Pancreas (tissue), 10 donors: ENCODE data around the gene STMND1. TPM values are rescaled to one million over a fixed set of nuclear protein-coding genes. Genes with fewer than 3 reads are reported as not detected.

Experiments used
- ATAC-seq, 4 donors: fragments of 200-7000 bp; cut with Tn5 transposase; one replicate each; pipeline versions ENCODE4 v1.8.0 to v1.9.1; 2020; ENCODE audit warnings: mild to moderate bottlenecking in 4 of 4, moderate library complexity in 4 of 4
- DNase-seq, 6 donors: peaks; one replicate each; pipeline ENCODE4 v3.0.0-alpha.2; 2020
- FAIRE-seq: peaks from 2 replicates; lab custom pipeline; 2012; peaks lifted over from hg19 to GRCh38; lab: Jason Lieb, UNC
- H3K27ac ChIP-seq, 4 donors: fragments of 200-600 bp; sonication (generic); 1 replicate in 3 of 4; 2 replicates in 1 of 4; pipeline versions ENCODE4 v1.5.0 to v1.8.0; 2020
- H3K27me3 ChIP-seq, 4 donors: fragments of 200-600 bp; one replicate each; pipeline ENCODE4 v1.8.0; 2021
- H3K36me3 ChIP-seq, 3 donors: fragments of 200-600 bp; sonication (generic) in 1 of 3; one replicate each; pipeline versions ENCODE4 v1.5.0 to v1.8.0; 2020 to 2021
- H3K4me1 ChIP-seq, 3 donors: fragments of 200-600 bp; one replicate each; pipeline ENCODE4 v1.8.0; 2021
- H3K4me3 ChIP-seq, 4 donors: fragments of 200-600 bp; sonication (generic) in 2 of 4; one replicate each; pipeline versions ENCODE4 v1.5.0 to v1.8.0; 2020 to 2021
- H3K9me3 ChIP-seq, 4 donors: fragments of 200-600 bp; one replicate each; pipeline ENCODE4 v1.8.0; 2021
- CTCF ChIP-seq, 4 donors: fragments of 200-600 bp; sonication (generic) in 3 of 4; IDR thresholded peaks; one replicate each; pipeline versions ENCODE4 v1.5.0 to v1.8.0; 2021; ENCODE audit warnings: antibody characterized with exemption in 4 of 4
- WGBS, 2 donors: extraction: QIAGEN DNeasy Blood & Tissue Kit; methylation state at CpG; one replicate each; pipeline ENCODE4 v1.1.7; 2013; 5-methylcytosine and 5-hydroxymethylcytosine counted together
- intact Hi-C, 3 donors: fragments of 100-400 bp; cut with DNase I; formaldehyde crosslinking; loops; one replicate each; pipeline versions ENCODE4 v1.11.1 to v1.14.2; 2022
- polyA plus RNA-seq, 2 donors: library from polyadenylated mRNA; stranded (reverse); fragments of 200-250 nt; gene quantifications; one replicate each; pipeline ENCODE4 v1.2.3, GENCODE V29; 2013
- total RNA-seq, 6 donors: library from RNA; stranded (reverse); fragmentation: NEBNext Ultra II Directional in 4 of 6; extraction: Animal tissue kit (Norgen Biotek cat#: 25700) in 4 of 6; gene quantifications; one replicate each; pipeline versions ENCODE4 v1.2.1 to v1.2.4, GENCODE V29; 2021 to 2023
- donor health status: healthy with polysubstance abuse.
- donor health status: DM: no; HTN: no; CAD: no; lungs with moderate emphysema.
- donor health status: DM: no; HTN: no; CAD: no.
- donor health status: control.
- donor health status: control.
- donor health status: Bipolar disorder and iron deficiency.
- donor health status: DM: yes; HTN: yes; CAD: no.
- donor health status: DM: no; HTN: no; CAD: no.
- donor health status: DM: no; HTN: no; CAD: no.
- donor health status: DM: yes; HTN: yes; CAD: no.

STMND1 gene
- total and polyA plus RNA-seq, 8 donors, result 0.21 to 3.8 (median 1.4) TPM

GRCh38 chr6:17156966-17157365, 55.1 kb downstream of the STMND1 start:
- FAIRE-seq, result no peak
- H3K27ac ChIP-seq, result no peak overlapping the region
- H3K4me1 ChIP-seq, result no peaks in the 10 kb centered on the region
- DNase-seq, result no peak
- intact Hi-C loops, result loop anchor here (5.0 to 10.0 kb wide), 3 partner anchors 425 to 648 kb away; no protein-coding TSS in a partner anchor
- H3K9me3 ChIP-seq, result no peaks in the 10 kb centered on the region
- no peaks in the 10 kb centered on the region for H3K27me3 ChIP-seq
- ATAC-seq, result no peak
- no peaks in the 10 kb centered on the region for H3K36me3 ChIP-seq
- 63 to 78% methylated on average over 8 of the region's 8 CpGs for WGBS, 2 donors
- no peak for TF ChIP-seq CTCF (IDR thresholded peaks at IDR 0.05)
- no peak overlapping the region for H3K4me3 ChIP-seq

GRCh38 chr6:17157617-17158016, 55.8 kb downstream of the STMND1 start:
- Histone ChIP-seq H3K27ac (no peak overlapping the region), H3K9me3 (no peaks in the 10 kb centered on the region), H3K36me3 (no peaks in the 10 kb centered on the region), H3K4me3 (no peak overlapping the region), H3K27me3 (no peaks in the 10 kb centered on the region), H3K4me1 (no peaks in the 10 kb centered on the region)
- ATAC-seq (no peak), DNase-seq (no peak), FAIRE-seq (no peak)
- WGBS, 2 donors, result 67 to 79% methylated on average over 2 of the region's 2 CpGs
- TF ChIP-seq CTCF (IDR thresholded peaks at IDR 0.05), result no peak
- intact Hi-C loops, result loop anchor here (5.0 to 10.0 kb wide), 3 partner anchors 425 to 647 kb away; no protein-coding TSS in a partner anchor

DNA sequence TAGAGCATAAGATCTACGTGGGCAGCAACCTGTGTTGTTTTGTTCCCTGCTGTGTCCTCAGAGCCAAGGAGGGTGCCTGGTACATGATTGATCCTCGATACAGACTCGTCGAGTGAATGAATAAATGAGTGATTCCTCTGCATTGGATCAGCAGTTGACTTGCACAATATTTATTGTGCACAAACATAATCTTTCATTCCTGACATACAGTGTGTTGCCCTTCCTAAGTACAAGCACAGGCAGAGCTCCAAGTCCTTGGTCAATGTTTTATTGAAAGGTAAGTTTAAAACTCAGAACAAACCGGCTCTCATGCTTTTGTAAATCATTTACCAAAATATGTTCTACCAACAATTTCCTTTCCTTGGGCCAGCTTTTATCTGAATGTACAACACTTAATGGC, 57.4 kb downstream of the STMND1 start:
- DNase-seq (peak in 3 of 6 donors; percentile 43 to 73 (median 50)), ATAC-seq (peak; percentile 83 to 95 (median 90)), FAIRE-seq (no peak)
- H3K36me3 ChIP-seq, result no peaks in the 10 kb centered on the region
- H3K9me3 ChIP-seq, result no peaks in the 10 kb centered on the region
- intact Hi-C loops, result loop anchor here (5.0 to 10.0 kb wide), 3 partner anchors 423 to 646 kb away; no protein-coding TSS in a partner anchor
- H3K4me3 ChIP-seq, result no peak overlapping the region
- no peaks in the 10 kb centered on the region for H3K27me3 ChIP-seq
- no peaks in the 10 kb centered on the region for H3K4me1 ChIP-seq
- TF ChIP-seq CTCF (IDR thresholded peaks at IDR 0.05), result no peak
- WGBS, 2 donors, result 9 to 18% methylated on average over 5 of the region's 5 CpGs
- peak overlapping the region in 1 of 4 donors; percentile 70 for H3K27ac ChIP-seq

- Histone ChIP-seq H3K36me3 (no peaks in the 10 kb centered on the region), H3K27ac (no peak overlapping the region), H3K4me1 (no peaks in the 10 kb centered on the region), H3K27me3 (no peaks in the 10 kb centered on the region), H3K4me3 (no peak overlapping the region), H3K9me3 (no peaks in the 10 kb centered on the region)
- FAIRE-seq, result no peak
- 71 to 90% methylated on average over 2 of the region's 2 CpGs for WGBS, 2 donors
- TF ChIP-seq CTCF (IDR thresholded peaks at IDR 0.05), result no peak
- no peak for ATAC-seq
- no peak for DNase-seq
- intact Hi-C loops, result no loop called here
Observed at GRCh38 chr6:17161076-17161475, 59.2 kb downstream of the STMND1 start.

DNA sequence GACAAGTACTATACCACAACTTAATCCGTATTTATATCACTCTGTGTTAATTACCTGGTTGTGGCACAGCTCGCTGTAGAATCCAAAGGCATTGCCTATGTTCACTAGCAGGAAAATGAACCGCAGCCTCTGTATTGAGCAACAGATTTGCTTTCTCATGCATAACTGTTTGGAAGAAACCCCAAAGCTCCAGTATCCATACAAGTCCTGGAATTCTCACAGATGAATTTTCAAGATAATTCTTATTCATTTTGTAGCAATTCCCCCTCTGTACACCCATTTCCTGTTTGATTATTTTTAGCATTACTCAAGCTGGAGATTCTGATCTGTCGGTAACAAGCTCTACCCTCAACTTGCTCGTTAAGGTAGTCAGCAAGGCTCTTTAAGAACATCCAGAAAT, 63.5 kb downstream of the STMND1 start:
- ATAC-seq (no peak), DNase-seq (no peak), FAIRE-seq (no peak)
- Histone ChIP-seq H3K27ac (no peak overlapping the region), H3K9me3 (no peaks in the 10 kb centered on the region), H3K27me3 (no peaks in the 10 kb centered on the region), H3K36me3 (no peaks in the 10 kb centered on the region), H3K4me3 (no peak overlapping the region), H3K4me1 (no peaks in the 10 kb centered on the region)
- no peak for TF ChIP-seq CTCF (IDR thresholded peaks at IDR 0.05)
- intact Hi-C loops, result no loop called here
- 80 to 89% methylated on average over 5 of the region's 5 CpGs for WGBS, 2 donors
